DND-41 (cell line): ENCODE results near the gene MRNIP.
"Not testable (repeated sequence)": the region's sequence is repeated elsewhere in the genome, so short reads cannot be mapped to it uniquely, and the experiment has no call there.

Experiments
- ATAC-seq: fragments of 200-7000 bp; cut with Tn5 transposase; 3 replicates; pipeline ENCODE4 v1.9.1; 2021; ENCODE audit warnings: low read depth; ENCODE audit not compliant: insufficient read depth
- DNase-seq: peaks from one replicate; pipeline ENCODE4 v3.0.0-alpha.2; 2020
- H2AFZ ChIP-seq: 2 replicates; pipeline ENCODE4 v1.6.0; 2012; ENCODE audit warnings: low read depth, low read length
- H3K27ac ChIP-seq: 2 replicates; pipeline ENCODE4 v1.5.1; 2012; ENCODE audit warnings: low read length, inconsistent platforms
- H3K27me3 ChIP-seq: fragments of 200-600 bp; sonication (generic); 2 replicates; pipeline ENCODE4 v1.6.0; 2012; ENCODE audit warnings: low read length, mild to moderate bottlenecking, inconsistent platforms; ENCODE audit not compliant: insufficient read depth, poor library complexity
- H3K36me3 ChIP-seq: 2 replicates; pipeline ENCODE4 v1.5.1; 2012; ENCODE audit warnings: low read length, inconsistent platforms; ENCODE audit not compliant: insufficient read depth
- H3K4me1 ChIP-seq: 2 replicates; pipeline ENCODE4 v1.5.1; 2012; ENCODE audit warnings: mild to moderate bottlenecking, low read length; ENCODE audit not compliant: insufficient read depth
- H3K4me2 ChIP-seq: 2 replicates; pipeline ENCODE4 v1.6.0; 2012; ENCODE audit warnings: mild to moderate bottlenecking, moderate library complexity, low read length, inconsistent platforms; ENCODE audit not compliant: insufficient read depth
- H3K4me3 ChIP-seq, 2 experiments: fragments of 200-600 bp in 1 of 2; shearing (Covaris generic) in 1 of 2; 2 replicates each; pipeline ENCODE4 v1.5.1; 2012 to 2016; ENCODE audit warnings: inconsistent platforms in 2 of 2, low read length in 2 of 2, mild to moderate bottlenecking in 2 of 2, low read depth in 1 of 2, moderate library complexity in 1 of 2
- H3K79me2 ChIP-seq: 2 replicates; pipeline ENCODE4 v1.6.0; 2012; ENCODE audit warnings: low read length, inconsistent platforms; ENCODE audit not compliant: insufficient read depth
- H3K9ac ChIP-seq: 2 replicates; pipeline ENCODE4 v1.6.0; 2012; ENCODE audit warnings: low read depth, mild to moderate bottlenecking, inconsistent platforms, low read length, moderate library complexity
- H3K9me3 ChIP-seq: 2 replicates; pipeline ENCODE4 v1.5.1; 2012; ENCODE audit warnings: low read length, moderate library complexity, mild to moderate bottlenecking, inconsistent platforms; ENCODE audit not compliant: insufficient read depth, severe bottlenecking
- H4K20me1 ChIP-seq: 2 replicates; pipeline ENCODE4 v1.6.0; 2012; ENCODE audit warnings: low read length; ENCODE audit not compliant: insufficient read depth
- CTCF ChIP-seq: IDR thresholded peaks from 2 replicates; pipeline ENCODE4 v1.5.1; 2012; ENCODE audit warnings: borderline replicate concordance, low read length, moderate library complexity, mild to moderate bottlenecking; ENCODE audit not compliant: poor library complexity, severe bottlenecking; ENCODE audit errors: extremely low read depth
- EZH2 ChIP-seq: IDR thresholded peaks from 3 replicates; pipeline ENCODE4 v1.6.1; 2012; ENCODE audit warnings: borderline replicate concordance, low read depth, mild to moderate bottlenecking, moderate library complexity, low read length, inconsistent platforms; ENCODE audit not compliant: severe bottlenecking

MRNIP gene

GRCh38 chr5:179872828-179873575 lies 14.4 kb upstream of the MRNIP start:
- H3K36me3 ChIP-seq = peaks cover 85% of the 10 kb centered on the region

GRCh38 chr5:179872055-179872827 lies 13.6 kb upstream of the MRNIP start:
- H3K36me3 ChIP-seq = peaks cover 88% of the 10 kb centered on the region
- no peak overlapping the region for H3K9ac ChIP-seq
- H2AFZ ChIP-seq = no peak overlapping the region
- no peaks in the 10 kb centered on the region for H3K27me3 ChIP-seq
- DNase-seq = no peak
- peaks cover 4% of the 10 kb centered on the region; the same call in 1 of the 2 replicates for H4K20me1 ChIP-seq
- no peaks in the 10 kb centered on the region for H3K4me1 ChIP-seq
- no peak for ATAC-seq
- no peak overlapping the region for H3K27ac ChIP-seq
- H3K4me2 ChIP-seq = no peak overlapping the region
- no peak overlapping the region for H3K4me3 ChIP-seq
- no peaks in the 10 kb centered on the region for H3K9me3 ChIP-seq
- TF ChIP-seq EZH2 = no peak
- no peak for TF ChIP-seq CTCF
- H3K79me2 ChIP-seq = no peaks in the 10 kb centered on the region

More at GRCh38 chr5:179872828-179873575, 14.4 kb upstream of the MRNIP start:
- no peak overlapping the region for H3K27ac ChIP-seq
- H3K4me2 ChIP-seq = no peak overlapping the region
- DNase-seq (no peak), ATAC-seq (no peak)
- TF ChIP-seq CTCF = no peak
- TF ChIP-seq EZH2 = no peak
- no peaks in the 10 kb centered on the region for H3K27me3 ChIP-seq
- H2AFZ ChIP-seq = no peak overlapping the region
- no peak overlapping the region for H3K9ac ChIP-seq
- no peak overlapping the region for H3K4me3 ChIP-seq
- H3K4me1 ChIP-seq = no peaks in the 10 kb centered on the region
- H3K79me2 ChIP-seq = no peaks in the 10 kb centered on the region
- H4K20me1 ChIP-seq = peaks cover 4% of the 10 kb centered on the region; the same call in 1 of the 2 replicates
- no peaks in the 10 kb centered on the region for H3K9me3 ChIP-seq

- H4K20me1 ChIP-seq, H2AFZ ChIP-seq, H3K4me2 ChIP-seq, H3K9ac ChIP-seq, H3K4me1 ChIP-seq, H3K4me3 ChIP-seq, ATAC-seq, H3K27me3 ChIP-seq, DNase-seq, H3K79me2 ChIP-seq, H3K9me3 ChIP-seq, H3K27ac ChIP-seq: not testable (repeated sequence)
- H3K36me3 ChIP-seq = peaks cover 89% of the 10 kb centered on the region
Observed at GRCh38 chr5:179871533-179871932, 12.9 kb upstream of the MRNIP start.

- DNase-seq = no peak
- no peak for TF ChIP-seq CTCF
- no peak for TF ChIP-seq EZH2
- H3K4me3 ChIP-seq = no peak overlapping the region
- ATAC-seq = no peak
- H3K27ac ChIP-seq = no peak overlapping the region
- no peaks in the 10 kb centered on the region for H3K79me2 ChIP-seq
- no peaks in the 10 kb centered on the region for H3K9me3 ChIP-seq
- no peaks in the 10 kb centered on the region for H3K27me3 ChIP-seq
- peaks cover 89% of the 10 kb centered on the region for H3K36me3 ChIP-seq
- H3K4me1 ChIP-seq = no peaks in the 10 kb centered on the region
- peaks cover 4% of the 10 kb centered on the region; the same call in 1 of the 2 replicates for H4K20me1 ChIP-seq
- no peak overlapping the region for H2AFZ ChIP-seq
- no peak overlapping the region for H3K4me2 ChIP-seq
- H3K9ac ChIP-seq = no peak overlapping the region
Observed at GRCh38 chr5:179870952-179871351, 12.3 kb upstream of the MRNIP start.
